ENCODE results near the gene ZMYND8. TPM values are rescaled to one million over a fixed set of nuclear protein-coding genes. Genes with fewer than 3 reads are reported as not detected.

ZMYND8 gene
- total RNA-seq, 1 experiment from 2014 or later, result 50.7 TPM

DNA sequence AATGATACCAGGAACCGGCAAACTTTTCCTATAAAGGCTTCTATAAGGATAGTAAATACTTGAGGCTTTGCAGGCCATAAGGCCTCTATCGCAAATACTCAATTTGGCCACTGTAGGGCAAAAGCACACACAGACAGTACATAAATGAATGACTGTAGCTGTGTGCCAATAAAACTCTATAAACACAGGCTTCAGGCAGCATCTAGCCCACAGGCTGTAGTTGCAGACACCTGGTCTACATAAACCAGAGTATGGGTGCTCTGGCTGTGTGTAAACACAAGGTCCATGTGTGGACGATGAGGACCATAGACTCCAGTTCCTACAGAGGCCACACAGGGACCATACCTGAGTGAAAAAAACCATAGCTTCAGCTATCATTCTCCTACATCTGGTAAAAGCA is 52.2 kb downstream of the ZMYND8 start:
- H3K9me3 ChIP-seq (ENCODE audit: control insufficient read depth, insufficient read depth, low read depth, low read length), result no peaks in the 10 kb centered on the region
- intact Hi-C loops (cut with micrococcal nuclease; ENCODE audit: unreplicated experiment) (no loop called here), in situ Hi-C loops (cut with HindIII; ENCODE audit: low pct_unique_long_range_greater_than_20kb, low sequenced_read_pairs) (no loop called here)
- H3K4me1 ChIP-seq (ENCODE audit: control insufficient read depth, insufficient read depth, low read length), result peaks cover 16% of the 10 kb centered on the region
- H3K27ac ChIP-seq (ENCODE audit: low read length), result peak overlapping the region; percentile 93
- ChIA-PET CTCF (interaction anchor here (1.6 kb wide), 1 partner anchor 80 kb away, joined by 8 read pairs; no protein-coding TSS in a partner anchor), POLR2A (interaction anchor here (0.8 kb wide), 1 partner anchor 12 kb away, joined by 3 read pairs; no protein-coding TSS in a partner anchor)
- DNase-seq (ENCODE audit: low read depth, low spot score) (no peak), ATAC-seq (peak; percentile 82)
- no peak for TF ChIP-seq SIN3A (IDR thresholded peaks at IDR 0.05; ENCODE audit: borderline replicate concordance, insufficient read depth, low read depth, low read length)
- peak; percentile 30; the same call in 1 of the 2 replicates for TF ChIP-seq POLR2AphosphoS5 (IDR thresholded peaks at IDR 0.05; ENCODE audit: low read depth, low read length)
- peak; percentile 94 for TF ChIP-seq TCF7L2 (IDR thresholded peaks at IDR 0.05; ENCODE audit: low read depth, low read length)
- no TSS peak for BruUV-seq (replicated peaks)
- H3K4me3 ChIP-seq (ENCODE audit: low read depth in 2 of 2, low read length in 2 of 2), result no peak overlapping the region
- no peaks in the 10 kb centered on the region for H3K27me3 ChIP-seq (ENCODE audit: control insufficient read depth, insufficient read depth, low read length)
- H3K36me3 ChIP-seq (ENCODE audit: control insufficient read depth, insufficient read depth, low read length), result no peaks in the 10 kb centered on the region; the same call in 1 of the 2 replicates

DNA sequence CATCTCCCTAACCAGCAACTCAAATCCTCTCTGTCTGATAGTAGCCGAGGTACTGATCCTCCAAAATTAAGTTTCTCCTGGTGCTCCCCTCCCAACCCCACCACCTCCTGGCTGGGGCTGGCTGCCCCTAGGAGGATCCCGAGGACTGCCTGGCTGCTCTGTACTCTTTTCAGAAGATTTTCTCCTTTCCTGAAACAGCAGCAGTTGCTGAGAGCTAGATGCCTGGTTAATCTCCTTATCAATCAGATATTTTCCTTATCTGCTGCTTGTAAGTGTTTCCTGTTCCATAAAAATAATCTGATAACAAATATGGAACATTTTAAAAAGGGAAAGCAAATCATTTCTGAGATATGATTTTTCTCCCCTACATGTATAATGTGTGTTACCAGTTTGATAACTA is 52.8 kb downstream of the ZMYND8 start:
- intact Hi-C loops (cut with micrococcal nuclease; ENCODE audit: unreplicated experiment), result no loop called here
- in situ Hi-C loops (cut with HindIII; ENCODE audit: low pct_unique_long_range_greater_than_20kb, low sequenced_read_pairs), result no loop called here
- Histone ChIP-seq H3K4me1 (ENCODE audit: control insufficient read depth, insufficient read depth, low read length) (peaks cover 17% of the 10 kb centered on the region), H3K36me3 (ENCODE audit: control insufficient read depth, insufficient read depth, low read length) (no peaks in the 10 kb centered on the region; the same call in 1 of the 2 replicates), H3K27me3 (ENCODE audit: control insufficient read depth, insufficient read depth, low read length) (no peaks in the 10 kb centered on the region), H3K27ac (ENCODE audit: low read length) (peak overlapping the region; percentile 93), H3K9me3 (ENCODE audit: control insufficient read depth, insufficient read depth, low read depth, low read length) (no peaks in the 10 kb centered on the region), H3K4me3 (ENCODE audit: low read depth in 2 of 2, low read length in 2 of 2) (no peak overlapping the region)
- ChIA-PET POLR2A (interaction anchor here (0.8 to 1.0 kb wide), 2 partner anchors 13 to 58 kb away, joined by 3 to 8 read pairs; no protein-coding TSS in a partner anchor), CTCF (interaction anchor here (1.6 kb wide), 1 partner anchor 80 kb away, joined by 8 read pairs; no protein-coding TSS in a partner anchor)
- TF ChIP-seq SIN3A (IDR thresholded peaks at IDR 0.05; ENCODE audit: borderline replicate concordance, insufficient read depth, low read depth, low read length) (no peak), POLR2AphosphoS5 (IDR thresholded peaks at IDR 0.05; ENCODE audit: low read depth, low read length) (no peak), TCF7L2 (IDR thresholded peaks at IDR 0.05; ENCODE audit: low read depth, low read length) (no peak)
- TF ChIP-seq, protein P1, sequence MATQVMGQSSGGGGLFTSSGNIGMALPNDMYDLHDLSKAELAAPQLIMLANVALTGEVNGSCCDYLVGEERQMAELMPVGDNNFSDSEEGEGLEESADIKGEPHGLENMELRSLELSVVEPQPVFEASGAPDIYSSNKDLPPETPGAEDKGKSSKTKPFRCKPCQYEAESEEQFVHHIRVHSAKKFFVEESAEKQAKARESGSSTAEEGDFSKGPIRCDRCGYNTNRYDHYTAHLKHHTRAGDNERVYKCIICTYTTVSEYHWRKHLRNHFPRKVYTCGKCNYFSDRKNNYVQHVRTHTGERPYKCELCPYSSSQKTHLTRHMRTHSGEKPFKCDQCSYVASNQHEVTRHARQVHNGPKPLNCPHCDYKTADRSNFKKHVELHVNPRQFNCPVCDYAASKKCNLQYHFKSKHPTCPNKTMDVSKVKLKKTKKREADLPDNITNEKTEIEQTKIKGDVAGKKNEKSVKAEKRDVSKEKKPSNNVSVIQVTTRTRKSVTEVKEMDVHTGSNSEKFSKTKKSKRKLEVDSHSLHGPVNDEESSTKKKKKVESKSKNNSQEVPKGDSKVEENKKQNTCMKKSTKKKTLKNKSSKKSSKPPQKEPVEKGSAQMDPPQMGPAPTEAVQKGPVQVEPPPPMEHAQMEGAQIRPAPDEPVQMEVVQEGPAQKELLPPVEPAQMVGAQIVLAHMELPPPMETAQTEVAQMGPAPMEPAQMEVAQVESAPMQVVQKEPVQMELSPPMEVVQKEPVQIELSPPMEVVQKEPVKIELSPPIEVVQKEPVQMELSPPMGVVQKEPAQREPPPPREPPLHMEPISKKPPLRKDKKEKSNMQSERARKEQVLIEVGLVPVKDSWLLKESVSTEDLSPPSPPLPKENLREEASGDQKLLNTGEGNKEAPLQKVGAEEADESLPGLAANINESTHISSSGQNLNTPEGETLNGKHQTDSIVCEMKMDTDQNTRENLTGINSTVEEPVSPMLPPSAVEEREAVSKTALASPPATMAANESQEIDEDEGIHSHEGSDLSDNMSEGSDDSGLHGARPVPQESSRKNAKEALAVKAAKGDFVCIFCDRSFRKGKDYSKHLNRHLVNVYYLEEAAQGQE (IDR thresholded peaks at IDR 0.05; ENCODE audit: insufficient read depth in 1 of 2, low read depth in 2 of 2, low read length in 1 of 2), result no peak
- TF ChIP-seq, protein P2, sequence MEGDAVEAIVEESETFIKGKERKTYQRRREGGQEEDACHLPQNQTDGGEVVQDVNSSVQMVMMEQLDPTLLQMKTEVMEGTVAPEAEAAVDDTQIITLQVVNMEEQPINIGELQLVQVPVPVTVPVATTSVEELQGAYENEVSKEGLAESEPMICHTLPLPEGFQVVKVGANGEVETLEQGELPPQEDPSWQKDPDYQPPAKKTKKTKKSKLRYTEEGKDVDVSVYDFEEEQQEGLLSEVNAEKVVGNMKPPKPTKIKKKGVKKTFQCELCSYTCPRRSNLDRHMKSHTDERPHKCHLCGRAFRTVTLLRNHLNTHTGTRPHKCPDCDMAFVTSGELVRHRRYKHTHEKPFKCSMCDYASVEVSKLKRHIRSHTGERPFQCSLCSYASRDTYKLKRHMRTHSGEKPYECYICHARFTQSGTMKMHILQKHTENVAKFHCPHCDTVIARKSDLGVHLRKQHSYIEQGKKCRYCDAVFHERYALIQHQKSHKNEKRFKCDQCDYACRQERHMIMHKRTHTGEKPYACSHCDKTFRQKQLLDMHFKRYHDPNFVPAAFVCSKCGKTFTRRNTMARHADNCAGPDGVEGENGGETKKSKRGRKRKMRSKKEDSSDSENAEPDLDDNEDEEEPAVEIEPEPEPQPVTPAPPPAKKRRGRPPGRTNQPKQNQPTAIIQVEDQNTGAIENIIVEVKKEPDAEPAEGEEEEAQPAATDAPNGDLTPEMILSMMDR (IDR thresholded peaks at IDR 0.05), result no peak
- no TSS peak for BruUV-seq (replicated peaks)
- no peak for ATAC-seq
- DNase-seq (ENCODE audit: low read depth, low spot score), result no peak

DNA sequence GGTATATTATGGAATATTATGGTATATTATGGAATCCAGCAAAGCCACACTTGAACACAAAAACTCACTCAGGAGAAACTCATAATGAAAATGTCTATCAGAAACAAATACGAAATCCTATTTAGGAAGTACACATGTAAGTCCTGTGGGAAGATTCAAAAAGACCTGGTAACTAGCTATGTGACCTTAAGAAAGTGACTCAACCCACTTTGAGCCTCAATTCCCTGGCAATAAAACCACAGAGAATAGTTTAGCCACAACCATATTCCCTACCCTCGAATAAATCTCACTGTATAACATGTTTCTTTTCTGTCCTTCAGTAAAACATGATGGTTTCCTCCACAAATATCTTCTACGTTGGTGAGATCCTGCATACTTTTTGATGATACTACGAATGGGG is 56.4 kb downstream of the ZMYND8 start:
- H3K27ac ChIP-seq (ENCODE audit: low read length), result peak overlapping the region; percentile 93; the same call in 1 of the 2 replicates
- in situ Hi-C loops (cut with HindIII; ENCODE audit: low pct_unique_long_range_greater_than_20kb, low sequenced_read_pairs) (no loop called here), intact Hi-C loops (cut with micrococcal nuclease; ENCODE audit: unreplicated experiment) (no loop called here)
- no TSS peak for BruUV-seq (replicated peaks)
- ATAC-seq, result no peak
- H3K4me3 ChIP-seq (ENCODE audit: low read depth in 2 of 2, low read length in 2 of 2), result no peak overlapping the region
- no peaks in the 10 kb centered on the region for H3K9me3 ChIP-seq (ENCODE audit: control insufficient read depth, insufficient read depth, low read depth, low read length)
- H3K36me3 ChIP-seq (ENCODE audit: control insufficient read depth, insufficient read depth, low read length), result peaks cover 9% of the 10 kb centered on the region; the same call in 1 of the 2 replicates
- no peak for DNase-seq (ENCODE audit: low read depth, low spot score)
- ChIA-PET CTCF (no interaction called here), POLR2A (interaction anchor here (0.6 kb wide), 1 partner anchor 54 kb away, joined by 5 read pairs; no protein-coding TSS in a partner anchor)
- peaks cover 31% of the 10 kb centered on the region for H3K4me1 ChIP-seq (ENCODE audit: control insufficient read depth, insufficient read depth, low read length)
- TF ChIP-seq TCF7L2 (IDR thresholded peaks at IDR 0.05; ENCODE audit: low read depth, low read length), result no peak
- TF ChIP-seq, protein P1 (IDR thresholded peaks at IDR 0.05; ENCODE audit: insufficient read depth in 1 of 2, low read depth in 2 of 2, low read length in 1 of 2), result no peak
- no peak for TF ChIP-seq POLR2AphosphoS5 (IDR thresholded peaks at IDR 0.05; ENCODE audit: low read depth, low read length)
- TF ChIP-seq SIN3A (IDR thresholded peaks at IDR 0.05; ENCODE audit: borderline replicate concordance, insufficient read depth, low read depth, low read length), result no peak
- TF ChIP-seq, protein P2 (IDR thresholded peaks at IDR 0.05), result no peak
- H3K27me3 ChIP-seq (ENCODE audit: control insufficient read depth, insufficient read depth, low read length), result no peaks in the 10 kb centered on the region

All from Panc1 (cell line).